Aorta (tissue), 4 donors: ENCODE results near the gene PHF1. TPM values are rescaled to one million over a fixed set of nuclear protein-coding genes. Genes with fewer than 3 reads are reported as not detected.

Source experiments
- microRNA-seq, 2 donors: library from miRNA; unstranded; fragments of <30 nt; microRNA quantifications; one replicate each; pipeline ENCODE4 v1.2.0, GENCODE V29; 2020
- polyA plus RNA-seq, 2 donors: library from polyadenylated mRNA; stranded (reverse); fragments of 200-250 nt; gene quantifications; one replicate each; pipeline ENCODE4 v1.2.3, GENCODE V29; 2013
- total RNA-seq, 2 donors: library from RNA; stranded (reverse); fragmentation: NEBNext Ultra II Directional; extraction: Animal tissue kit (Norgen Biotek cat#: 25700); gene quantifications; one replicate each; pipeline ENCODE4 v1.2.1, GENCODE V29; 2021
- donor health status: healthy with polysubstance abuse.
- donor health status: Bipolar disorder and iron deficiency.
- donor health status: DM: no; HTN: no; CAD: no.
- donor health status: DM: yes; HTN: yes; CAD: no.

The PHF1 gene
- total and polyA plus RNA-seq, 4 donors: 49.8 to 218 (median 89.6) TPM

Small RNA genes within 50 kb of the gene (microRNA-seq; reads per million reads assigned to microRNA genes)
- gene MIR5004: 0 reads per million in 2 donors

Other genes with a start within 250 kb of the PHF1 start
- 1 to 10 TPM; 1.6 to 1.7 TPM for gene COL11A2, start 218.5 kb upstream of the PHF1 start, total RNA-seq
- gene COL11A2, start 218.5 kb upstream of the PHF1 start, polyA plus RNA-seq: 1 to 10 TPM in 1 of 2 donors, under 1 TPM in 1; 0.13 to 3.6 TPM
- 10 to 100 TPM; 51.6 to 55.4 TPM for gene RXRB, start 210.3 kb upstream of the PHF1 start, total RNA-seq
- gene RXRB, start 210.3 kb upstream of the PHF1 start, polyA plus RNA-seq: 100 to 1,000 TPM in 1 of 2 donors, 10 to 100 TPM in 1; 14.1 to 120 TPM
- gene SLC39A7, start 210.1 kb upstream of the PHF1 start, total RNA-seq: 10 to 100 TPM; 86.9 to 90.3 TPM
- gene SLC39A7, start 210.1 kb upstream of the PHF1 start, polyA plus RNA-seq: 100 to 1,000 TPM in 1 of 2 donors, 10 to 100 TPM in 1; 59.7 to 102 TPM
- 1 to 10 TPM; 2.7 to 4.4 TPM for gene HSD17B8, start 206.4 kb upstream of the PHF1 start, total RNA-seq
- 1 to 10 TPM; 4.4 to 8.8 TPM for gene HSD17B8, start 206.4 kb upstream of the PHF1 start, polyA plus RNA-seq
- 10 to 100 TPM; 34.1 to 38.1 TPM for gene RING1, start 202.5 kb upstream of the PHF1 start, total RNA-seq
- gene RING1, start 202.5 kb upstream of the PHF1 start, polyA plus RNA-seq: 10 to 100 TPM; 26.4 to 64.0 TPM
- gene VPS52, start 139.1 kb upstream of the PHF1 start, total RNA-seq: 10 to 100 TPM; 32.1 to 51.4 TPM
- gene VPS52, start 139.1 kb upstream of the PHF1 start, polyA plus RNA-seq: 10 to 100 TPM; 16.0 to 66.6 TPM
- 1,000 to 10,000 TPM; 1,497 to 1,720 TPM for gene RPS18, start 138.9 kb upstream of the PHF1 start, total RNA-seq
- gene RPS18, start 138.9 kb upstream of the PHF1 start, polyA plus RNA-seq: 1,000 to 10,000 TPM; 4,066 to 5,431 TPM
- gene B3GALT4, start 133.9 kb upstream of the PHF1 start, total RNA-seq: 10 to 100 TPM; 12.7 to 14.3 TPM
- gene B3GALT4, start 133.9 kb upstream of the PHF1 start, polyA plus RNA-seq: 10 to 100 TPM in 1 of 2 donors, 1 to 10 TPM in 1; 8.3 to 17.0 TPM
- gene WDR46, start 121.8 kb upstream of the PHF1 start, total RNA-seq: 10 to 100 TPM; 40.6 TPM
- 100 to 1,000 TPM in 1 of 2 donors, 10 to 100 TPM in 1; 24.5 to 143 TPM for gene WDR46, start 121.8 kb upstream of the PHF1 start, polyA plus RNA-seq
- gene PFDN6, start 121.4 kb upstream of the PHF1 start, total RNA-seq: 10 to 100 TPM; 19.8 to 23.7 TPM
- 100 to 1,000 TPM in 1 of 2 donors, 10 to 100 TPM in 1; 71.4 to 114 TPM for gene PFDN6, start 121.4 kb upstream of the PHF1 start, polyA plus RNA-seq
- gene RGL2, start 112.1 kb upstream of the PHF1 start, total RNA-seq: 100 to 1,000 TPM in 1 of 2 donors, 10 to 100 TPM in 1; 71.5 to 107 TPM
- gene RGL2, start 112.1 kb upstream of the PHF1 start, polyA plus RNA-seq: 100 to 1,000 TPM in 1 of 2 donors, 10 to 100 TPM in 1; 20.3 to 178 TPM
- 100 to 1,000 TPM in 1 of 2 donors, 10 to 100 TPM in 1; 73.9 to 113 TPM for gene TAPBP, start 96.9 kb upstream of the PHF1 start, total RNA-seq
- gene TAPBP, start 96.9 kb upstream of the PHF1 start, polyA plus RNA-seq: 10 to 100 TPM; 12.5 to 34.7 TPM
- 10 to 100 TPM; 21.3 TPM for gene ZBTB22, start 93.3 kb upstream of the PHF1 start, total RNA-seq
- 10 to 100 TPM in 1 of 2 donors, 1 to 10 TPM in 1; 6.4 to 15.1 TPM for gene ZBTB22, start 93.3 kb upstream of the PHF1 start, polyA plus RNA-seq
- gene DAXX, start 88.1 kb upstream of the PHF1 start, total RNA-seq: 10 to 100 TPM; 36.6 to 40.7 TPM
- 10 to 100 TPM; 21.5 to 31.5 TPM for gene DAXX, start 88.1 kb upstream of the PHF1 start, polyA plus RNA-seq
- gene KIFC1, start 19.2 kb upstream of the PHF1 start, total RNA-seq: 1 to 10 TPM; 1.3 to 2.0 TPM
- 1 to 10 TPM in 1 of 2 donors, not detected in 1; 1.5 TPM for gene KIFC1, start 19.2 kb upstream of the PHF1 start, polyA plus RNA-seq
- 100 to 1,000 TPM in 1 of 2 donors, 10 to 100 TPM in 1; 89.9 to 111 TPM for gene CUTA, start 7.1 kb downstream of the PHF1 start, total RNA-seq
- gene CUTA, start 7.1 kb downstream of the PHF1 start, polyA plus RNA-seq: 100 to 1,000 TPM; 120 to 191 TPM
- gene SYNGAP1, start 9.1 kb downstream of the PHF1 start, total RNA-seq: 10 to 100 TPM; 31.7 to 39.4 TPM
- 10 to 100 TPM in 1 of 2 donors, 1 to 10 TPM in 1; 4.4 to 16.4 TPM for gene SYNGAP1, start 9.1 kb downstream of the PHF1 start, polyA plus RNA-seq
- 1 to 10 TPM; 3.0 to 4.2 TPM for gene ZBTB9, start 43.6 kb downstream of the PHF1 start, total RNA-seq
- gene ZBTB9, start 43.6 kb downstream of the PHF1 start, polyA plus RNA-seq: 1 to 10 TPM; 1.4 to 1.5 TPM
- 10 to 100 TPM; 12.4 to 15.0 TPM for gene BAK1, start 169.3 kb downstream of the PHF1 start, total RNA-seq
- gene BAK1, start 169.3 kb downstream of the PHF1 start, polyA plus RNA-seq: 10 to 100 TPM; 13.4 to 21.8 TPM
- gene ITPR3, start 210.3 kb downstream of the PHF1 start, total RNA-seq: 10 to 100 TPM; 11.9 to 28.8 TPM
- 1 to 10 TPM; 4.6 to 7.0 TPM for gene ITPR3, start 210.3 kb downstream of the PHF1 start, polyA plus RNA-seq